Brain pericyte (primary cell): ENCODE data around the gene ATXN7L1.

ENCODE experiments used
- DNase-seq: peaks from one replicate; pipeline ENCODE4 v3.0.0-alpha.2; 2012; ENCODE audit warnings: low read depth, low spot score

The ATXN7L1 gene

DNA sequence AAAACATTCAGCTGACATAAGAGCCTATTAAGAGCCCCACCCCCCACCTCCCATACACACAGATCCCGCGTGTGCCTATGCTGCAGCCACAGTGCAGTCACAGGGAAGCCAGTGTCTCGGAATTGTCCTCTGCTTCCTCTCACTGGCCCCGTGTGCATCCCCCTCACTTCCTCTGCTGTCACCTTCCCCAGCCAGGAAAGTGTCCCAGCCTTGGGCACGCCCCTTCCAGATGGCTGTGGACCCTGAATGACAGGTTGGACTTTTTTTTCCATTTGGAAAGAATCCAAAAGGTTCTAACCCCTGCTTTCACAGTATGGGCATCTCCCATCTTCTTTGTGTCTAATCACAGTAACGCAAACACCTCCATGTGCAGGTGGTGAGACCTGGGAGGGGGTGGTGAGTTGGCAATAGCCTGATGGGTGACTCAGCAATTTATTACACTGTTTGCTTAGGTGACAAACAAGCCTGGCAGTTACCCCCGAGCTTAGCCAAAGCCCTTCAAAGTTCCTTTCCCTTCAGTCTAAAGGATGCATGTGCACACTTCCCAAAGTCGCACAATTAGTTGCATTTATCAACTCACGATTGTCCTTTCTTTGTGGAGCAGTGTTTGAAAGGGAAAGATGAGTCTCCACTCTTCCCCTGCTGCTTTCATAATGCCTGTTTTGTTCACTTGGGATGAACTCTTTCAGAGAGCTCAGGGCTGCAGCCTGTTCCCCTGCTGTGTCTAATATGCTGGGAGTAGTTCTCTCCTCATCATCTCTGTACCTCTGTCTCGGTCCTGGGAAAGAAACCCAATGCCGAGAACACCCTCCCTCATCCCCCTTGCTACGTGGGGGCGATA is 227.6 kb downstream of the ATXN7L1 start:
- no peak for DNase-seq

DNA sequence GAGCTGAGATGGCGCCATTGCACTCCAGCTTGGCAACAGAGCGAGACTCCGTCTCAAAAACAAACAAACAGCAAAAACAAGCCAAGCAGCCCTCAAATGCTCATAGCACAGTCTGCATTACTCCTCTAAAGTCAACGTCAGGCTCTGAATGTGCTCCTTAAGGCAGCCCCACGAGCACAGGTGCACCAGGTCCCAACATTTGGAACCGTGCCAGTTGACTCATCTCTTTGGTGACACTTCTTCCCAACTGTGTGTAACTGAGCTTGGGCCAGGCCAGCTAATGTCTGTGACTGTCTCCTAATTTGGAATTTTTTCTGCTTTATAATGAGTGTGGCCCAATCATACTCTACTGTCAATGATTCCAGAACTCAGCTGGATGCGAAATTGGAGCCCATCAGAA is 228.8 kb downstream of the ATXN7L1 start:
- DNase-seq = no peak

DNA sequence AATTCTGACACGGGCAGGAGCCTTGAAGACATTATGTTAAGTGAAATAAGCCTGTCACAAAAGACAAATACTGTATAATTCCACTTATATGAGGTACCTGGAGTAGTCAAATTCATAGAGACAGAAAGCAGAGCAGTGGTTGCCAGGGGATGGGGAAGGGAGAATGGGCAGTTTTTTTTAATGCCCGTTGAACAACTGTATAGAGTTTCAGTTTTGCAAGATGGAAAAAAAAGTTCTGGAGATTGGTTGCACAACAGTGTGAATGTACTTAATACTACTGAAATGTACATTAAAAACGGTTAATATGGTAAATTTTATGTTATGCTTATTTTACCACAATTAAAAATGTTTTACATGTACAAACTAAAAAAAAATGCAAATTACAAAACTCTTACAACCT is 231.5 kb downstream of the ATXN7L1 start:
- no peak for DNase-seq

DNA sequence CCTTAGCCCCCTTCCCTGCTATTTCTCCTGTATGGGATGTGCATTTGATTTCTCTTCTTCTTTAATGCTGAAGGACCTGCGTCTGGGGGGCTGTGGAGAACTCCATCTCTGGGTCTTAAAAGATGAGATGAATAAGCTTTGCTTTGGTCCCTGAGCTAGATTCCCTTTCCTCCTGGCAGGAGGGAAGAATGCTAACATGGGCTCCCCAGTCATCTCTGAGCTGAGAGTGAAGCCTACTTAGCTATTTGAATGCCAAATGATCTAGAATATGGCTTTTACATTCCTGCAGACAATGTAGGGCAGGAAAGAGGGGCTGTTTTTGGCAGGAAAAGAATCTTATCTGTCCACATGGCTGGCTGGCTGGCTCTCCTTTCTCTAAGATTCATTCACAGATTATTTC is 232.5 kb downstream of the ATXN7L1 start:
- DNase-seq = no peak

DNA sequence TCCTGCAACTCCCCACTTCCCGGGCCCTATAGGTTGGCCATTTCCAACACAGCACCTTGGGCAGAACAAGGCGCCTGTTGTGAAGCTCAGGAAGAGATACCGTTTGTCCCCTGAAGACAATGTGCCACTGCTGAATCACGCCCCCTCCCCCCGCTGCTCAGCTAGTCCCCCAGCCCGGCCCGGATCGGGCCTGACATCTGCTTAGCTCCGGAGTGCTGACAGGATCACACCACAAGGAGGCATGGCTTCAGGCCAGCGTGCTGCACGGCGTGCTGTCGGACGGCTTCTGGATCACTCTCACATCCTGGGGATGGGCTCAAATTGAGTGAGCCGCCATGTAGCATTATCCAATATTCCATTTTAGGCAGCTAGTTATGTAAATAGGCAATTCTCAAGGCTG is 233.0 kb downstream of the ATXN7L1 start:
- DNase-seq = no peak

DNA sequence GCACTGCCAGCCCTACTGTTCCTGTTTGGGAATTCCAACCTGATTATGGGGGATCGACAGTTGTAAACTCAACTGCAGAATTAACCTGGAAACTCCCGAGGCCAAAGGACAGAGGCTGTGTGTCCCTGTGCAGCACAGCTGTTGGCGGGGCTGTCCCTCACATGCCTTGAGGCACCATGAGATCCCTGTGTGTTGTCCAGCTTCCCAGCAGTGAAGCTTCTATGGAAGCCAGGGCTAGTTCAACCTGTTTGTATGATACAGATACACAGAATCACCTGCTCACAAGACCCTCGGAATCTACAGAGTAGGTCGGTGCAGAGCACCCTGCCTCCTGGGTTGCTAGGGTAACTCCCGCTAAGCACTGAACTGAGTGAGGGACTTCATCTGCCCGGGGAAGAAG is 234.1 kb downstream of the ATXN7L1 start:
- no peak for DNase-seq

DNA sequence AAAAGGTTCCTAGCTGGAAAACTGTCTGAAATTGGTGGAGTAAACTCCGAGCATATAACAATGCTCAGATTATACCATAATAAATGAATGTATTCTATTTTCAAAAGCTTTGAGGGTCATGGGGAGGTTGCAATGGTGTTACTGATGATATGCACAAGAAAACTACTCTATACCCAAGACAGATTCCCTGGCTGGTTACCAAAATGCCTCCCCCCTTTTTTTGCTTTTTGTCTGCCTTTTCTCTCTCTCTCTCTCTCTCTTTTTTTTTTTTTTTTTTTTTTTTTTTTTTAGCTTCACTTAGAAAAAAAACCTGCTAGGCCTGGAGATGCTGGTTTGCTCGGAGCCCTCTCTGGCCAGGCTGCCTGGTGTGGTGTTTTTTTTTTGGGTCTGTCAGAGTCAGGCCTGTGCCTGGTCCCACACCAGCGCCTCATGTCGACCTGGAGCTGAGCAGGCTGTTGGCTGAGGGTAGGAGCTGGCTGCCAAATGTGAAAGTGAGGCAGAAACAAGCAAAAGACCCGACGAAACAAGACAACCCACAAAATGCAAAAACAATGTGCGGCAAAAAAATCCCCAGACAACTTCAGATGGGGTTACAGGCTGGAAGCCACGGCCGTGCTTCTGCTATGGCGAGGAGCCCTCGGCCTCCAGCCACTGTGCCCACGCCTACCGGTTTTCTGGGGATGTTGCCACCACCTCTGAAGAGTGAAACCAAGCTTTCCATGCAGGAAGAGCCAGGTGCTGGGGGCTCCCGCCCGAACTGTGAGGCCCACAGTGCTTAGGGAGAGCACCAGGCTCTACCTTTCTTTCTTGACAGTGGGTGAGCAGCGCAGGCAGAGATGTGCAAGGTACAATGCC is 235.2 kb downstream of the ATXN7L1 start:
- DNase-seq = no peak

DNA sequence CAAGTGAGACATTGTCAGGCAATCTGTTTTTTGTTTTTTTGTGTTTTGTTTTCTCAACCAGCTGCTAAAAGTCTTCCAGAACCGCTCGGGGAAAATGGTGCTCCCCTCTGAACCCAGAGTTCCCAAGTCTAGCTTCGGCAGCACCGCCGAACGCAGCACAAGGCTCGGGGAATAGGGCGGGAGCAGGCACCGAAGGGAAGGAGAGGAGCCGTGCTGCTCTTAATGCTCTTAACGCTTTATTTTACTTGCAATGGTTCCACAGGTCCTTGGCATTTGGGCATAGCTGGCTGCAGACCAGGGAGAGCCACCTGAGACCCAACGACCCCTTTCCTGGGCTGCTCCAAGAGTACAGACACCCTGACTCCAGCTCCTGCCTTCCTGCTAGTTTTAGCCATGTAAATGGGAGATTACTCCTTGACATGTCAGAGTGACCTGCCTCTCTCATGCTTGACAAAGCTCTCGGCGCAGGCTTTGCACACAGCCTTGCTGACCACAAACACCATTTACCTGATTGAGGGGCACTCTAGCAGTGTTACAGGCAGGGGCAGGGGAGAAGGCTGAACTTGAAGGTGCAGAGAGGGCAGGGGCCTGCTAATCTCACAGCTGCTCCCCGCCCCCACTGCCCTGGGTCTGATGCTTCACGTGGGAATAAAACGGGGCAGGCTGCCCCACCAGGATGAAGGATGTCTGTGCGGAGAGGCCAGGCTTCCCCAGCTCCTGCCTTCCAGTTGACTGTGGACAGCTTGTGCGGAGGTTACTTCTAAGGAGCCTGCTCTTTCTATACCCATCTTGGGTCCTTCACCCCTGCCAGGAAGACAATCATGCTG is 236.5 kb downstream of the ATXN7L1 start:
- DNase-seq = no peak

DNA sequence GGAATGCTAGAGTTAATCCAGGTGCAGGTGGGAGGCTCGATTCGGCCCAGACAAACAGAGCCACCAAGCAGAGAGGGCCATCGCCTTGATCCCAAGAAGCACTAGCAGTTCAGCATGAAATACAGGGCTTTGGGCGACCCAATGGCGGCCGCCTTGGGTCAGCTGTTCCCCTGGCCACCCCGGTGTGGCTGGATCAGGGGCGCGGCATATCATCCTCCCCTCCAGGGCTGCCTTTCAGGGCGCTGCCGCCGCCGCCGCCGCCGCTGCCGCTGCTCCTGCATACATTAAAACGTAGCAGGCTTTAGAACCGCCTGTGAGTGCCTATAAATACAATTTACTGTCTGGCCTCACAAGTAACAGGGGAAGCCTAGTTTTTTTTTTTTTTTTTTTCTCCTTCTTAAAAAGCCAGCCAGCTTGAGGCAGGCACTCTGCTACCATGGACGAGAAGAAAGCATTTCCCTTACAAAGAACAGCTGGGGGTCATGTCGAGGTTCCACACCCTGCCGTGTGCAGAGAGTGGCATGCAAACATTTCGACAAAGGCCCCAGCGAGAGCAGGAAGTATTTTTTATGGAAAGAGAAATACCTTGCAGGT is 237.4 kb downstream of the ATXN7L1 start:
- DNase-seq = no peak

DNA sequence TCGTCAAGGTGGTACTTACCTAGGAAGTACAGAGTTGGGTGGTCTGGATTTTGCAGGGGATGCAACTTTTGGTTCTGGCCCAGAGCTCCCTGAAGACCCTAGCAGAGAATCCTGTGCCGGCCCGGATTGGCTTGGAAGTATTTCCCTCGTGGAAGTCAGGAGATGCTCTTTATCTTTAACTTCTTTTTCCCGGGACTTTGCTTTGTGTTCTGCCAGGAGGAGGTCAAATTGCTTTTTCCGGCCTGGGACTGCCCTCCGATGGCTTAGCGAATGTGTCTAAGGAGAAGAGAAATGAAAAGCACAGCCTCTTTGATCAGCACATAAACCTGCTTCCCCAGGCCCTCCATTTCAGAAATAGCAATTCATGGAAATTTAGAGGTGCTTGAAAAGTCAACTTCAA is 238.1 kb downstream of the ATXN7L1 start:
- DNase-seq = no peak

DNA sequence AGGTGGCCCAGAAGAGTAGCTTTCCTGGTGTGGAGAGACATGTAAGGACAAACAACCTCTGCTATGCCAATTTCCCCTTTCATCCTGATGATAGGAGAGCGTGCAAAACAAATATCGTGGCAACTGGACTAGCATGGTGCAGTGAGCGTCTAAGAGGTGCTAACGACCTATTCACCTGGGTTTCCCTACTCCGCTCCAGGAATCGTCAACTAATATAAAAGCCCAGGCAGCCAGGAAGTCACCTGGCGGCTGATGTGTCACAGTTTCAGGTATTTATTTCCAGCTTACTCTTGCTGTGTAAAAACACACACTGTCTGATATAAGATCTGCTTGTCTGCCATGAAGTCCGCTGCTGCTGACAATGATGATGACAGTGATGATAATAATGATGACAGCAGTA is 238.6 kb downstream of the ATXN7L1 start:
- no peak for DNase-seq

DNA sequence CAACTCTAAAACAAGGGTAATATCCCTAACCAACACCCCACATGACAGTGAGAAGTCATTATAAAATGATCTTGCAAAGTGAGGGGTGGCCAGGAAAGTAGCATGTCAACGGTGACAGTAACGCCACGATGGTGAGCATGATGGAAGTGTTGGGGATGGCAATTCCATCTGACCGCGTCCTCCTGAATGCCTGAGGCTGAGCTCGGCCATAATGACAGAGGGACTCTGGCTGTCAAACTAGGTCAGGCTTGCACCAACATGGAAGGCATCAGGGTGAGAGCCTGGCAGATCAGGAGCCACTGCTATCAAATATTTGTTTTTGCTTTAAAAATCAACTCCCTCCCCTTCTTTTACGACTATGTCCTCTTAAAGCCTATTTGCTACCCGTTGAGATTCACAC is 239.4 kb downstream of the ATXN7L1 start:
- no peak for DNase-seq

DNA sequence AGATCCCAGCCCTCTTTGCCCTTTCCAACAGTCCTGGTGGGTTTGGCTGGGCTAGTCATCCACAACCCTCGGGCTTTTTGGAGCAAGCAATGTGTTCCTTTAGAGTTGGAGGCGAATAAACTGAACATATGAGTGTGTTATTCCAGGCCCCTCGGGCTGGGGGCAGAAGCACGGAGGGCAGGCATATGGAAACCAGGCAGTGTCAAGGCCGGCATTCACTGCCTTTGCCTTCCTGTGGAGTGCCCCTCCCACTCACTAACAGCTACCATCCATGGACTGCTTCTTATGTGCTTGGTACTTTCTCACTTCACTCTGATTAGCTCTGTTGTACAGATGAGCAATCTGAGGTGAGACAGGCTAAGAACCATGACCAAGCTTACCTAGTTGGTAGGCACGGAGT is 241.2 kb downstream of the ATXN7L1 start:
- DNase-seq = no peak

DNA sequence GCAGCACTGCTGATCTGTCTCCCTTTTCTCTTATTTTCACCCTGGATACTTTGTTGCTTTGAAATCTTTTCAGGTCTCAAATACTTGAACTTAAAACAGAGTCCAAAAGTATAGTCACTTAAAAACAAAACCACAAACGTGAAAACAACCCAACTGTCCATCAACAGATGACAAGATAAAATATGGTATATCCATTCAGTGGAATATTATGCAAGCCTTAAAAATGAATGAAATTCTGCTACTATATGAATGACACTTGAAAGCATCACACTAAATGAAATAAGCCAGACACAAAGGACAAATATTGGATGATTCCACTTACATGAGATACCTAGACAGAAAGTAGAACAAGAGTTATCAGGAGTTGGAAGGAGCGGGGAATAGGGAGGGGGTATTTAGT is 250.4 kb downstream of the ATXN7L1 start:
- DNase-seq = no peak

DNA sequence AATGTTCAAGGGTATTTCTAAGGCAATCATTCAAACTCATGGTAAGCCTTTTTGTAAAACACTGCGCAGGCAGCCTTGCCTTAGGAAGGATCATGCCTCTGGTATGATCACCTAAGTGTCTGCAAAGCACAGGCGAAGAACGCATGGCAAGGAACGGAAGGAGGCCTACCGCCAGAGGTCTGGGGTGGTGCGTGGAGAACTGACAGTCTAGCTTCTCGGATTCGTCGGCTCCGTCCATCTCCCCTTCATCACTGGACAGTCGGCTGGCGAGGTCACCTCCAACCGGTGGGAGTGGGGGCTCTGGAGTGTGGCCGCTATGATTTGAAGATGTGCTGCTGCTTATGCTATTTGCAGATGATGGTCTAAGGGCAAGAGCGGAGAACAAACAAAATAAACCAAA is 252.5 kb downstream of the ATXN7L1 start:
- no peak for DNase-seq

DNA sequence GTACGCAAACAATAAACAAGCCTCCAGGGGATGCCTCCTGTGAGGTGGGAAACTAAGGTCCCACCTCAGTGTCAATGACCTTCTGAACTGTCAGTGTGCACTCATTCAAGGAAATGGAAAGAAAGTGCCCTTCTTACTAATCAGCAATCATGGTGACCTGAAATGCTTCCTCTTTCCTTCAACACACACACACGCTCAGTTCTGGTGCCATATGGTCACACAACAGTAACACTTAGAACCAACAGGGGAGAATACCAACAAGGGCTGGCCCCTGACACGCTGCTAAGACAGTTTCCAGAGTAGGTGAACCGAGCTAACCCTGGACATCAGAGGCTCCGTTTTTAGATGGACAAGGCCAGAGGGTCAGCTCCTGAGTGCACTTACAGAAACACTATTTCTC is 253.0 kb downstream of the ATXN7L1 start:
- DNase-seq = no peak

DNA sequence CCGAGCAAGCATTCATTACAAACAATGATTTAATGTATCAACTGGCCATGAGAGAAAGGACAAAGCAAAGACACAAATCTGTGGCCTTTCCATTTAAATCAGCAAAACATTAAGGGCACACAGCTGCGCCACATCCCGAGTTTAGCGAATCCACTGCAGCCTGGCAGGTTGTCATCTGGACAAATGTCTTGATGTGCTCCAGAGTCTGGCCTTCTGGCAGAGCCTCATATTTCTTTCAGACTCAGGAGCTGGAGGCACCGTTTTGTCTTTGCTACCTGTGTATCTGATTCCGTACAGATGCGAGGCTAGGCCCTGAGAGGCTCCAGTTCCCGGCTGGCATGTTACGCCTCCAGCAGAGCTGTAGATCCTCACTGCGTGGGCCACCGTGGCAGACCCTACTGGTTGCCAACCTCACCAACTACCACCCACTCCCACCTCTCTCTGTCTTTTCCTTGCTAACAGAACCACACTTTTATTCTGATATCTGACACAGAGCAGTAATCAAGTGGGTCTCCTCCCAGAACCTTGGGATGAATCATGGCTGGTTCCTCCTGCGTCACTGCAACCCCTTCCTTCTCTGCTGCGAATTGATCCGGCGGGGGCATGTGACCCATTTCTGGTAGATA is 254.2 kb downstream of the ATXN7L1 start:
- no peak for DNase-seq

DNA sequence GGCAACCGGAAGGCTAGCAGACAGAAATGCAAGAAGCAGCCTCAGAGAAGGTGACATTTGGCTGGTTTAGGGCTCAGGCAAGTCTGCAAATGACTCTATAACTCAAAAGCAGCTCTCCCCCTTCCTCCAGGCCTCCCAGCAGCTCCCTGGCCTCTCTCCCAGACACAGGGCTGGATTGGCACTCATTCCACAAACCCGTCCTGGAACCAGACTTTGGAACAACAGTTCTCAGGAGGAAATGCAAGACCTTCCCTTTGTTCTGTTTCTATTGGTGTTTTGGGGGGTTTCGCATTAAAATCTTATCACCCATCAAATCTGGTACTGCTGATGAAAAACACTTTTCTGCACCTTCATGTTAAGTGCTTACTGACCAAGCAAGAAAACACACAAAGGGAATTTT is 254.8 kb downstream of the ATXN7L1 start:
- DNase-seq = no peak

DNA sequence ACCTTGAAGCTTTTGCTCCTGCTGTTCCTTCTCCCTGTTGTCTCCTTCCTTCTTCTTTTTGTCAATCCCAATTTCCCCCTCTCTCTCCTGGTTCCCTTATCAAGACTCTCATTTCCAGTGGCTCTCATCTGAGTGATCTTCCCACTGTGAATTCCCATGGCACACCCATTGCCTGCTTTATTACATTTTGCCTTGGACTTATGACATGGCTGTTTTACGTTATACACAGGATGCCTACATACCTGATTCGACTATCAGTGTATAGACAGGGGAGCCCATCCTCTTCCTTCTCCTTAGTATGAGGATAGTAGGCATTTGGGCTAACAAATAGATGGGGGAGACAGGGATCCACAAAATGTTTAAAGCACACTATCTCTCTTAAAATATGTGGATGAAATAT is 255.2 kb downstream of the ATXN7L1 start:
- no peak for DNase-seq

DNA sequence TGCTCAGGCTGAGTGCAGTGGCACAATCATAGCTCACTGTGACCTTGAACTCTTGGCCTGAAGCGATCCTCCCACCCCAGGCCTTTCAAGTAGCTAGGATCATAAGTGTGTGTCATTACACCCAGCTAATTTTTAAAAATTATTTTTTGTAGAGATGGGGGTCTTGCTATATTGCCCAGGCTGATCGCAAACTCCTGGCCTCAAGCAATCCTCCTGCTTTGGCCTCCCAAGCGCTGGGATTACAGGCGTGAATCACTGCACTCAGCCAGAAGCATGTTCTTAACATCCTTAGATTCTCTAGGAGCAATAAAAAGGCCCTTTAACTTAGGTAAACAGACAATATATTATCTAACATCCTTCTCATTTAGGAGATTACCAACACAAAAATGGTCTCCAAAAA is 256.8 kb downstream of the ATXN7L1 start:
- no peak for DNase-seq

DNA sequence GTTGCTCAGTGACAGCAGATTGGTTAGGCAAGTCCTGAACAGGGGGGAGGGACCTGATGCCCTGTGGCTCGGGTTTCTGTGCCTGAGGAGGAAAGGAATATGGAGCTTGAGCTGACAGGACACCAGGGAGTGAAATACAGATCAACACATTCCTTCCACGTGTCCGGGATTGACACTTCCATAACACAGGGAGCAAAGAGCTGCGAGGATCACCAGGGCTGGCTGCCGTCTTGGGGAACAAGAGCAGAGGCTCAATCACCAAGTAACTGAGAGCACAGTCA is 258.4 kb downstream of the ATXN7L1 start:
- DNase-seq = no peak
